PFSK-1 (cell line): ENCODE results near the gene TGFBR1.

Experiments
- FOXP2 ChIP-seq: optimal IDR thresholded peaks from 2 replicates; pipeline ENCODE3; 2011; ENCODE audit warnings: borderline replicate concordance, control low read depth, inconsistent platforms; ENCODE audit not compliant: insufficient read depth; ENCODE audit errors: extremely low read length, extremely low read depth
- POLR2AphosphoS5 ChIP-seq: IDR thresholded peaks from 2 replicates; pipeline ENCODE4 v1.6.1; 2012; ENCODE audit warnings: low read depth, mild to moderate bottlenecking, control low read depth, low read length, moderate library complexity
- SIN3A ChIP-seq: IDR thresholded peaks from 2 replicates; pipeline ENCODE4 v1.6.1; 2012; ENCODE audit warnings: mild to moderate bottlenecking, low read length, moderate library complexity, borderline replicate concordance; ENCODE audit not compliant: insufficient read depth
- TAF1 ChIP-seq: IDR thresholded peaks from 2 replicates; pipeline ENCODE4 v1.6.1; 2012; ENCODE audit warnings: low read length, control low read depth, borderline replicate concordance; ENCODE audit not compliant: insufficient read depth
- TF ChIP-seq, protein P1 (sequence below), 2 experiments: IDR thresholded peaks; 2 replicates each; pipeline versions ENCODE4 v1.6.1 to v1.8.0; 2011 to 2012; ENCODE audit warnings: low read depth in 2 of 2, low read length in 2 of 2, control low read depth in 1 of 2, inconsistent platforms in 1 of 2, mild to moderate bottlenecking in 1 of 2, moderate library complexity in 1 of 2; ENCODE audit not compliant: insufficient read depth in 1 of 2

The TGFBR1 gene

DNA sequence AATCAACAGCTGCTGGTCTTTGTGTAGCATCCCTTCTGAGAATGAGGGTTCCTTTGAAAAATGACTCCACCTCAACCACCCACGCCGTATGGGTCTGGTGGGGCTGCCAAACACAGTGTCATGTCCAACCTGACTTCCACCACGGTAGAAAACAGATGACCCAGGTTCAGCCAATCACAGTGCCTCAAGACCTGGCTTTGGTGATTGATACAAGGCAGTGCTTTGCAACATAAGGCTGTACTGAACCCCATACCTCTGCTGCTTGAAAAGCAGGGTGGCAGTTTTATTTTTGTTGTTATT, 11.5 kb upstream of the TGFBR1 start:
- no peak for TF ChIP-seq FOXP2
- TF ChIP-seq, protein P1, sequence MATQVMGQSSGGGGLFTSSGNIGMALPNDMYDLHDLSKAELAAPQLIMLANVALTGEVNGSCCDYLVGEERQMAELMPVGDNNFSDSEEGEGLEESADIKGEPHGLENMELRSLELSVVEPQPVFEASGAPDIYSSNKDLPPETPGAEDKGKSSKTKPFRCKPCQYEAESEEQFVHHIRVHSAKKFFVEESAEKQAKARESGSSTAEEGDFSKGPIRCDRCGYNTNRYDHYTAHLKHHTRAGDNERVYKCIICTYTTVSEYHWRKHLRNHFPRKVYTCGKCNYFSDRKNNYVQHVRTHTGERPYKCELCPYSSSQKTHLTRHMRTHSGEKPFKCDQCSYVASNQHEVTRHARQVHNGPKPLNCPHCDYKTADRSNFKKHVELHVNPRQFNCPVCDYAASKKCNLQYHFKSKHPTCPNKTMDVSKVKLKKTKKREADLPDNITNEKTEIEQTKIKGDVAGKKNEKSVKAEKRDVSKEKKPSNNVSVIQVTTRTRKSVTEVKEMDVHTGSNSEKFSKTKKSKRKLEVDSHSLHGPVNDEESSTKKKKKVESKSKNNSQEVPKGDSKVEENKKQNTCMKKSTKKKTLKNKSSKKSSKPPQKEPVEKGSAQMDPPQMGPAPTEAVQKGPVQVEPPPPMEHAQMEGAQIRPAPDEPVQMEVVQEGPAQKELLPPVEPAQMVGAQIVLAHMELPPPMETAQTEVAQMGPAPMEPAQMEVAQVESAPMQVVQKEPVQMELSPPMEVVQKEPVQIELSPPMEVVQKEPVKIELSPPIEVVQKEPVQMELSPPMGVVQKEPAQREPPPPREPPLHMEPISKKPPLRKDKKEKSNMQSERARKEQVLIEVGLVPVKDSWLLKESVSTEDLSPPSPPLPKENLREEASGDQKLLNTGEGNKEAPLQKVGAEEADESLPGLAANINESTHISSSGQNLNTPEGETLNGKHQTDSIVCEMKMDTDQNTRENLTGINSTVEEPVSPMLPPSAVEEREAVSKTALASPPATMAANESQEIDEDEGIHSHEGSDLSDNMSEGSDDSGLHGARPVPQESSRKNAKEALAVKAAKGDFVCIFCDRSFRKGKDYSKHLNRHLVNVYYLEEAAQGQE (IDR thresholded peaks at IDR 0.05; ENCODE audit: insufficient read depth in 1 of 2, low read depth in 2 of 2, low read length in 2 of 2) = no peak
- TF ChIP-seq TAF1 = no peak
- TF ChIP-seq POLR2AphosphoS5 = no peak
- TF ChIP-seq SIN3A = no peak

DNA sequence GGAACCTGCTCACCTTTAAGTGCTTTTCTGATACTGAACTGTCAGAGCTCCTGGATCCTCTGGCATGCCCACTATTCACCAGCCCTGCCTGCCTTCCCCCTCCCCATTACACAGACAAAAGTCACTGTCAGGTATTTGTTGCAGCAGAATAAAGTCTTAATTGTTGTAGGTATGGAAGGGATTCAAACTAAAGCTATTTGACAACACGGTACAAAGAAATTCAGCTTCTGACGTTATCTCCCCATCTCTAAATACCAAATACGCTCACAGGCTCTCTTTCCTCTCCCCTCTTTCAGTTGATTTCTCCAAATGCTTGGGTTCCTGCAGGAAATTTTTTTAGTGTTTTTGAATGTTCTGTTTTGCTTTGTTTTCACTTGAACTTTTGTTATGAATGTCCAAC, 9.3 kb upstream of the TGFBR1 start:
- TF ChIP-seq, protein P1 (IDR thresholded peaks at IDR 0.05; ENCODE audit: insufficient read depth in 1 of 2, low read depth in 2 of 2, low read length in 2 of 2) = no peak
- no peak for TF ChIP-seq FOXP2
- TF ChIP-seq SIN3A = no peak

DNA sequence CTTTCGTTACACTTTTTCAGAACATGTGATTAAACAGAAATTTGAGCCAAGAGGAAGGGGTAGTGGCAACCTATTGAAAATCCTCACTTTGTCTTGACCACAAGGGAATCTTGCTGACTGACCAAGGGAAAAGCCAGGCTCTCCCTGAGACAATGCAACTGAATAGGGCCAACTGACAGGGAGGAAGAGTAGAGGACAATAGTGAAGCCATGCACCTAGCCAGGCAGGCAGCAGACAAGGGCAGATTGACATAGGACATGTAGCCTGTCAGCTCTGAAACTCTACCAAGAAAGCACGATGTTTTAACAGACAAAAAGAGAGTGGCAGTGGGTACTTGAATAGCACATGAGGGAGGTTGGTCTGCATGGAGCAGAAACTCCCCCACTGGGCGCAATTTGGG, 8.5 kb upstream of the TGFBR1 start:
- TF ChIP-seq, protein P1 (IDR thresholded peaks at IDR 0.05; ENCODE audit: insufficient read depth in 1 of 2, low read depth in 2 of 2, low read length in 2 of 2) = no peak
- TF ChIP-seq POLR2AphosphoS5 = no peak
- TF ChIP-seq TAF1 = no peak
- no peak for TF ChIP-seq SIN3A
- TF ChIP-seq FOXP2 = no peak

DNA sequence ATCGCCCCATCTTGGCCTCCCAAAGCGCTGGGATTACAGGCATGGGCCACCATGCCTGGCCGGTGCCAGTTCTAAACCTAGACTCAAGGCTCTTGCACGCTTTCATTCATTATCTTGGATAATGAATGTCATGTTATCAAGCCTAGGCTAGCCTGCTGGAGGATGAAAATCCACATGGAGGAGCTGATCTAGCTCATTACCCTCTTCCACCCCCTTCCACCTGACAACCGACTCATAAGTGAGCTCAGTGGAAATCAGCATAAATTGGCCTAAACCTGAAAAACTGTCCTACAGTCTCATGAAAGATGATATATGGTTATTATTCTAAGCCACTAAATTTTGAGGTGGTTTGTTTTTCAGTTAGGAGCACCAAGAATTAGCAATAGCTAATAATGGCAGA, 3.6 kb upstream of the TGFBR1 start:
- TF ChIP-seq FOXP2 (no peak), TAF1 (no peak), SIN3A (no peak), POLR2AphosphoS5 (no peak)
- TF ChIP-seq, protein P1 (IDR thresholded peaks at IDR 0.05; ENCODE audit: insufficient read depth in 1 of 2, low read depth in 2 of 2, low read length in 2 of 2) = no peak

DNA sequence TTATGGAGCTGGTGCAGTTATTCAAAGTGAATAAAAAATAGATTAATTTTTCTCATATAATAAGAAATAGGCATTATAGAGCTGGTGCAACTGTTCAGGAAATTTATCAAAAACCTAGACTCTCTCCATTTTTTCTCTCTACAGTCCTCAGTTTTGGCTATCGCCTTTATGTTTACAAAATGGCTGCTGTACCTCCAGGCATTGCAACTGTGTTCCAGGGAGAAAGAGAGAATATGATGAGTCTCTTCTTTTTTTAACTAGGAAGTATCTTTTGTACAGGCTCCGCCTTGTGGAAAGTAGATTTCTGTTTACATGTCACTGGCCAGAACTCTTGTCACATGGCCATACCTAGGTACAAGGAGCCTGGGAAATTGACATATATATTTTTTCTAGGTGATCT, 3.1 kb upstream of the TGFBR1 start:
- TF ChIP-seq, protein P1 (IDR thresholded peaks at IDR 0.05; ENCODE audit: insufficient read depth in 1 of 2, low read depth in 2 of 2, low read length in 2 of 2) = no peak
- TF ChIP-seq FOXP2 = no peak
- no peak for TF ChIP-seq TAF1
- TF ChIP-seq SIN3A = no peak
- TF ChIP-seq POLR2AphosphoS5 = no peak
